ENCODE results near the gene TGFBR2.

The TGFBR2 gene

DNA sequence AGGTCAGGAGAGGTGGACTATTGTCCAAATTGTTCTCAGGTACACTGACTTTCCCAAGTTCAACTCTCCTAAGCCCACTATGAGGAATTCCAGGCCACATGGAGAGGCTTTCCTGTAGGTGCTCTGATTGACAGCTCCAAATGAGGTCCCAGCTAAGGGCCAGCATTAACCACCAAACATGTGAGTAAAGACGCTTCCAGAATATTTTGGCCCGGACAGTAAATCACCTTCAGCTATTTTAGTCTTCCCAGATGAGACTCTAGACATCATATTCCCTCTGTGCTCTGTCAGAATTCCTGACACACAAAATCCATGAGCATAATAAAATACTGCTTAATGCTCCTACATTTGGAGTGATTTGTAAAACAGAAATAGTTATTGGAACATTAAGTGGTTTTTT, 135.5 kb downstream of the TGFBR2 start (continued):
- TF ChIP-seq, protein P1, sequence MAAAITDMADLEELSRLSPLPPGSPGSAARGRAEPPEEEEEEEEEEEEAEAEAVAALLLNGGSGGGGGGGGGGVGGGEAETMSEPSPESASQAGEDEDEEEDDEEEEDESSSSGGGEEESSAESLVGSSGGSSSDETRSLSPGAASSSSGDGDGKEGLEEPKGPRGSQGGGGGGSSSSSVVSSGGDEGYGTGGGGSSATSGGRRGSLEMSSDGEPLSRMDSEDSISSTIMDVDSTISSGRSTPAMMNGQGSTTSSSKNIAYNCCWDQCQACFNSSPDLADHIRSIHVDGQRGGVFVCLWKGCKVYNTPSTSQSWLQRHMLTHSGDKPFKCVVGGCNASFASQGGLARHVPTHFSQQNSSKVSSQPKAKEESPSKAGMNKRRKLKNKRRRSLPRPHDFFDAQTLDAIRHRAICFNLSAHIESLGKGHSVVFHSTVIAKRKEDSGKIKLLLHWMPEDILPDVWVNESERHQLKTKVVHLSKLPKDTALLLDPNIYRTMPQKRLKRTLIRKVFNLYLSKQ (tag by site-specific recombination; IDR thresholded peaks at IDR 0.05; ENCODE audit: borderline replicate concordance): no peak
- TF ChIP-seq ZNF423 (tag by site-specific recombination; IDR thresholded peaks at IDR 0.05): no peak

DNA sequence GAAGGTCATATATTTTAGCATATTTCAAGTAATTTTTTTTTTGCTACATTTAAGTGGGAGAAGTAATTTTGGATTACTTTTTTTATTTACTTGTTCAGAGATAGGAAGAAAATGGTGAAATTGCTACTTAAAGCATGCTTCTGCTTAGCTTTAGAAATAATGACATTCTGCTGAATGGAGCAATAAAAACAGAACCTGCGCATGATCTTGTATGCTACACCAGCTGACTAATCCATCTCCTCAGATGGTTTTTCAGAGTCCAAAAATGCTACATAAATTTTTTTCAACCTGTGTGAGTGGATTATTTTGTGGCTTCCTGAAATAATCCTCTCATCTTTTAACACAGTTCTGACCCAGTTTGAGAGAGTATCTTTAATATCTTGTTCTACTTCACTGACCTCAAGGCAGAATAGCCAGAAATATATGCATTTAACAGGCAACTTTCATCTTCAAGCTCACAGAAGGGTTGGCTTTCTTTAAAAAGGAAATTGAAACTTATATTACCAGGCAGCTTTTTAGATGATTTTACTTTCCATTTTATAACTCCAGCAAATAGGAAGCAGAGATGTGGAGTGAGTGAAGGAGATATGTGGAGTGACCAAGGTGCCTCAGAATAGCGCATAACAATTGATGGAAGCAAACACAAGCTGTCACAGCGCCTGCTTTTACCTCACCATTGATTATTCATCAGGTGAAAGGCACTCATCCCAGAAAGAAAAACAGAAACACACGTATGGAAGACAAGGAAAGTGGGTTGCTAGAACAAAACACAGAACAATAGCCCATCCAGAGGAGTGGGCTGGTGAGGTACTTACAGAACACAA, 136.6 kb downstream of the TGFBR2 start:
- H3K27ac ChIP-seq (ENCODE audit: extremely low read depth, low read depth, low read length): no peak overlapping the region
- H3K9me3 ChIP-seq (ENCODE audit: control insufficient read depth, insufficient read depth, low read depth, low read length): no peaks in the 10 kb centered on the region
- ChIA-PET CTCF (no interaction called here), POLR2A (no interaction called here)
- H3K4me3 ChIP-seq (ENCODE audit: low read depth, low read length): no peak overlapping the region
- H3K4me1 ChIP-seq (ENCODE audit: control insufficient read depth, insufficient read depth, low read length): no peaks in the 10 kb centered on the region
- TF ChIP-seq ZNF292 (tag by site-specific recombination; IDR thresholded peaks at IDR 0.05; ENCODE audit: borderline replicate concordance, low read depth) (no peak), ZNF548 (tag by site-specific recombination; IDR thresholded peaks at IDR 0.05) (no peak)
- H3K36me3 ChIP-seq (ENCODE audit: control insufficient read depth in 2 of 2, insufficient read depth in 1 of 2, low read length in 2 of 2): no peaks in the 10 kb centered on the region

All from HEK293 (cell line).